Endometrial microvascular endothelial cells (primary cell): Measurements from ENCODE around the gene CENPA. TPM values are rescaled to one million over a fixed set of nuclear protein-coding genes. Genes with fewer than 3 reads are reported as not detected.
"Not testable (repeated sequence)": the region's sequence is repeated elsewhere in the genome, so short reads cannot be mapped to it uniquely, and the experiment has no call there.

Experiments
- in situ Hi-C: cut with HindIII; loops from 2 replicates; pipeline ENCODE4 v1.10.0; 2017; ENCODE audit warnings: low sequenced_read_pairs, low pct_unique_long_range_greater_than_20kb; ENCODE audit errors: inconsistent ontology term
- total RNA-seq: library from RNA; depleted of rRNA; stranded (reverse); fragments of >200 nt; gene quantifications from one replicate; pipeline ENCODE4 v1.2.3, GENCODE V29; 2015; ENCODE audit errors: inconsistent ontology term

Gene CENPA
- total RNA-seq, 1 donor from 2014 or later = 11.5 TPM

GRCh38 chr2:26782876-26783704 is 2.8 kb upstream of the CENPA start:
- in situ Hi-C loops = no loop called here

- in situ Hi-C loops = no loop called here
Observed at GRCh38 chr2:26784570-26785234, 1.2 kb upstream of the CENPA start.

- in situ Hi-C loops = no loop called here
Observed at GRCh38 chr2:26786207-26787028, 562 bp downstream of the CENPA start.

GRCh38 chr2:26792720-26793119 is 6.9 kb downstream of the CENPA start:
- in situ Hi-C loops = no loop called here

GRCh38 chr2:26793518-26793917 is 7.7 kb downstream of the CENPA start:
- in situ Hi-C loops = no loop called here

- in situ Hi-C loops = not testable (repeated sequence)
Observed at GRCh38 chr2:26795135-26795534, 9.3 kb downstream of the CENPA start.

- in situ Hi-C loops = no loop called here
Observed at GRCh38 chr2:26801328-26801727, 15.5 kb downstream of the CENPA start.

GRCh38 chr2:26801796-26802195 is 15.9 kb downstream of the CENPA start:
- in situ Hi-C loops = no loop called here

- in situ Hi-C loops = no loop called here
Observed at GRCh38 chr2:26805241-26805676, 19.4 kb downstream of the CENPA start.

- in situ Hi-C loops = no loop called here
Observed at GRCh38 chr2:26807788-26808460, 22.1 kb downstream of the CENPA start.

GRCh38 chr2:26809211-26809610 is 23.4 kb downstream of the CENPA start:
- in situ Hi-C loops = no loop called here

- in situ Hi-C loops = no loop called here
Observed at GRCh38 chr2:26809876-26810577, 24.2 kb downstream of the CENPA start.

- in situ Hi-C loops = no loop called here
Observed at GRCh38 chr2:26811261-26811660, 25.4 kb downstream of the CENPA start.

- in situ Hi-C loops = no loop called here
Observed at GRCh38 chr2:26811791-26812694, 26.2 kb downstream of the CENPA start.

GRCh38 chr2:26812731-26813130 is 26.9 kb downstream of the CENPA start:
- in situ Hi-C loops = no loop called here

- in situ Hi-C loops = not testable (repeated sequence)
Observed at GRCh38 chr2:26814072-26814765, 28.4 kb downstream of the CENPA start.

GRCh38 chr2:26816893-26817292 is 31.0 kb downstream of the CENPA start:
- in situ Hi-C loops = no loop called here
